Measurements from ENCODE around the gene PHAF1.

DNA sequence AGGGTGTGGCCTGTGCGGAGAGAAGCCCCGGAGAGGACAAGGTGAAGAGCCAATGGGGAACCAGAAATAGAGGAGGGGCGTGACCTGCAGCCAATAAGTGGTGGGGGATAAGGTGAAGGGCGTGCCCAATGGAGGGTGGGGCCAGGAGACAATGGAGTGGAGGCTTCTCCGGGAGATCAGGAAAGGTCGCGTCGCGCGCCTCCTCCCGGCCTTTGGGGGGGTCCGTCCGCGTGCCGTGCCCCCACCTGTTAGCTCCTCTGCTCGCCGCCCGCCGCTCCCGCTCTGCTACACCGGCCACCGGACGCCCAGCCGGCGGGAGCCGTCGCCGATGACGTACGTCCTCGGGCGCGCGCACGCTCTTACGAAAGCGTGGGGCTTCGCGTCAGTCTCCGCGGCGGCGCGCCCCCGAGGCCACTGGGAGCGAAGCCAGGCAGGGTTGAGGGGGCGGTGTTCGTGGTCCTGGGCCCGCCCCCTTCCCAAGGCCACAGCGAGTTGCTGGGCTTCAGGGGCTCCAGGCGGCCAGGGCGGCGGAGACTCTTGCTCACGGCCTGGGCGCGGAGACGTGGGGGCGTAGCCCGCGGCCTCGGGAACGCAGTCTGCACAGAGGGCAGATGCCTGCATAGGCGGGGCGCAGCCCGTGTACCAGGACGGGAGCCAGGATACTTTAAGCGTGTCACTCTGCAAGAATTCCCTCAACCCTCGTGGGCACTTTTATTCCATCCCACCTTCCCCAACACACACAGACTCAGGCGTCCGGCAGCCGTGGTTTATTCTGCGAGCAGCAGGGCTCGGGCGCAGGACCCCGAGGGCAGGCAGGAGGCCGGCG, 74.1 kb downstream of the PHAF1 start, which contains the start of gene MATCAP1:
- TF ChIP-seq GATA3 (IDR thresholded peaks at IDR 0.05; ENCODE audit: low read depth, low read length): no peak
- peak; percentile 34; the same call in 1 of the 2 replicates for TF ChIP-seq GATA2 (IDR thresholded peaks at IDR 0.05; ENCODE audit: low read depth, low read length)
